Activated T-cell treated with anti-CD3 and anti-CD28 coated beads for 48 hours (primary cell): ENCODE measurements around the gene ADARB2.

ENCODE experiments used
- DNase-seq: peaks from one replicate; pipeline ENCODE4 v3.0.0-alpha.2; 2020; ENCODE audit warnings: low read depth

Gene ADARB2

GRCh38 chr10:1187855-1188557 lies 549.3 kb downstream of the ADARB2 start:
- DNase-seq = no peak

GRCh38 chr10:1187151-1187854 lies 550.0 kb downstream of the ADARB2 start:
- no peak for DNase-seq

- DNase-seq = no peak
Measured at GRCh38 chr10:1186683-1186990, 550.7 kb downstream of the ADARB2 start.

GRCh38 chr10:1185911-1186682 lies 551.2 kb downstream of the ADARB2 start:
- no peak for DNase-seq

- DNase-seq = no peak
Measured at GRCh38 chr10:1184541-1185430, 552.5 kb downstream of the ADARB2 start.

GRCh38 chr10:1183701-1184100 lies 553.6 kb downstream of the ADARB2 start:
- DNase-seq = no peak

- DNase-seq = no peak
Measured at GRCh38 chr10:1183033-1183396, 554.3 kb downstream of the ADARB2 start.

GRCh38 chr10:1182280-1183032 lies 554.9 kb downstream of the ADARB2 start:
- no peak for DNase-seq

- DNase-seq = no peak
Measured at GRCh38 chr10:1180836-1181235, 556.5 kb downstream of the ADARB2 start.

- DNase-seq = no peak
Measured at GRCh38 chr10:1180071-1180730, 557.1 kb downstream of the ADARB2 start.

GRCh38 chr10:1179346-1180070 lies 557.8 kb downstream of the ADARB2 start:
- no peak for DNase-seq

- no peak for DNase-seq
Measured at GRCh38 chr10:1178506-1178905, 558.8 kb downstream of the ADARB2 start.

- no peak for DNase-seq
Measured at GRCh38 chr10:1177936-1178335, 559.4 kb downstream of the ADARB2 start.

GRCh38 chr10:1175956-1176565 lies 561.3 kb downstream of the ADARB2 start:
- no peak for DNase-seq

- DNase-seq = no peak
Measured at GRCh38 chr10:1174022-1174421, 563.3 kb downstream of the ADARB2 start.

- no peak for DNase-seq
Measured at GRCh38 chr10:1173091-1173490, 564.2 kb downstream of the ADARB2 start.

GRCh38 chr10:1172256-1172984 lies 564.9 kb downstream of the ADARB2 start:
- DNase-seq = no peak

- no peak for DNase-seq
Measured at GRCh38 chr10:1171586-1171985, 565.7 kb downstream of the ADARB2 start.

- no peak for DNase-seq
Measured at GRCh38 chr10:1171182-1171581, 566.1 kb downstream of the ADARB2 start.
